Panc1 (cell line): ENCODE data around the gene NELL2. TPM values are rescaled to one million over a fixed set of nuclear protein-coding genes. Genes with fewer than 3 reads are reported as not detected.

ENCODE experiments used
- ATAC-seq: fragments of 200-7000 bp; cut with Tn5 transposase; 2 replicates; pipeline ENCODE4 v1.9.1; 2020; ENCODE audit warnings: mild to moderate bottlenecking, moderate library complexity
- BruUV-seq: library from RNA; stranded (reverse); fragments of 400-500 nt; replicated peaks from 2 replicates; lab custom pipeline; 2021; lab: Mats Ljungman, UMichigan
- CTCF ChIA-PET: fragments of 300-600 bp; sonication (Branson Sonifier 250); formaldehyde crosslinking; loops from one replicate; lab custom pipeline; 2022; ENCODE audit warnings: antibody characterized with exemption; lab: Charles Lee
- POLR2A ChIA-PET: fragments of 300-600 bp; sonication (Branson Sonifier 250); formaldehyde crosslinking; loops from one replicate; lab custom pipeline; 2022; ENCODE audit warnings: antibody characterized with exemption; lab: Charles Lee
- DNase-seq: peaks from one replicate; pipeline ENCODE4 v3.0.0-alpha.2; 2010; ENCODE audit warnings: low read depth, low spot score
- H3K27ac ChIP-seq: 2 replicates; pipeline ENCODE4 v1.5.1; 2011; ENCODE audit warnings: mild to moderate bottlenecking, low read length, inconsistent platforms
- H3K27me3 ChIP-seq: fragments of 200-500 bp; sonication (Bioruptor generic); 2 replicates; pipeline ENCODE4 v1.6.0; 2014; ENCODE audit warnings: low read length, inconsistent platforms; ENCODE audit not compliant: control insufficient read depth, insufficient read depth
- H3K36me3 ChIP-seq: fragments of 200-500 bp; sonication (Bioruptor generic); 2 replicates; pipeline ENCODE4 v1.5.1; 2014; ENCODE audit warnings: inconsistent platforms, mild to moderate bottlenecking, low read length, moderate library complexity; ENCODE audit not compliant: control insufficient read depth, insufficient read depth
- H3K4me1 ChIP-seq: 2 replicates; pipeline ENCODE4 v1.5.1; 2011; ENCODE audit warnings: inconsistent platforms, mild to moderate bottlenecking, low read length, moderate library complexity; ENCODE audit not compliant: control insufficient read depth, insufficient read depth
- H3K4me3 ChIP-seq, 2 experiments: 2 replicates each; pipeline ENCODE4 v1.5.1; 2011 to 2012; ENCODE audit warnings: low read depth in 2 of 2, low read length in 2 of 2, mild to moderate bottlenecking in 2 of 2, inconsistent platforms in 1 of 2, moderate library complexity in 1 of 2
- H3K9me3 ChIP-seq: fragments of 200-500 bp; sonication (Bioruptor generic); 2 replicates; pipeline ENCODE4 v1.5.1; 2014; ENCODE audit warnings: low read depth, mild to moderate bottlenecking, inconsistent platforms, low read length, moderate library complexity; ENCODE audit not compliant: control insufficient read depth, insufficient read depth
- POLR2AphosphoS5 ChIP-seq: IDR thresholded peaks from 2 replicates; pipeline ENCODE4 v1.6.1; 2012; ENCODE audit warnings: mild to moderate bottlenecking, low read depth, low read length, moderate library complexity
- SIN3A ChIP-seq: IDR thresholded peaks from 2 replicates; pipeline ENCODE4 v1.6.1; 2012; ENCODE audit warnings: low read depth, mild to moderate bottlenecking, low read length, moderate library complexity, borderline replicate concordance; ENCODE audit not compliant: insufficient read depth
- TCF7L2 ChIP-seq: IDR thresholded peaks from 2 replicates; pipeline ENCODE4 v1.6.1; 2011; ENCODE audit warnings: mild to moderate bottlenecking, low read depth, low read length, inconsistent platforms
- in situ Hi-C: cut with HindIII; loops from 2 replicates; pipeline ENCODE4 v1.10.0; 2016; ENCODE audit warnings: low sequenced_read_pairs, low pct_unique_long_range_greater_than_20kb
- intact Hi-C: fragments of 100-400 bp; cut with micrococcal nuclease; formaldehyde crosslinking; loops from one replicate; pipeline ENCODE4 v1.10.0; 2022; ENCODE audit not compliant: unreplicated experiment
- total RNA-seq: library from RNA; stranded (reverse); gene quantifications from one replicate; pipeline ENCODE4 v1.2.1, GENCODE V29; 2021; ENCODE audit not compliant: unreplicated experiment
- TF ChIP-seq, protein P1 (sequence below): fragments of 450-650 bp; IDR thresholded peaks from 2 replicates; pipeline ENCODE4 v1.5.1; 2017; ENCODE audit warnings: mild to moderate bottlenecking
- TF ChIP-seq, protein P2 (sequence below), 2 experiments: IDR thresholded peaks; 2 replicates each; pipeline ENCODE4 v1.6.1; 2011 to 2012; ENCODE audit warnings: low read depth in 2 of 2, control low read depth in 1 of 2, low read length in 1 of 2, mild to moderate bottlenecking in 1 of 2, moderate library complexity in 1 of 2; ENCODE audit not compliant: insufficient read depth in 1 of 2

NELL2 gene
- total RNA-seq, 1 experiment from 2014 or later: 0.28 TPM

DNA sequence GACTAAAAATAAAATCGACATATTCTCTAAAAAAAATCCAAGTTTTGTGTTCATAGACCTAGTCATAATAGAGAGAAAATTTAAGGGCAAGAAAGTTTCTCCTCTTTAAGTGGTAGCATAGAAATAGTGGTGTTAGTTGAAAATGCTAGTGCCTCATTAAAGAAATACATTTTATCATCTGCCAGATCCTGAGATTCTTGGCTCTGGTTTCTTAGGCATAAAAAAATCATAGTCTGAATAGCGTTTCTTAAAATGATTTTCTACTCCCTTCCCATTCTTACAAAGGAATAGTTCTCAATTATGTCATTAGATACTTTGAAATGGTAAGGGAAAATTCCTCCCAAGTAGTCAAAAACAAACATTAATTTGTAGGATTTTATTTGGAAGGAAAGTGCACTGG lies 212.8 kb downstream of the NELL2 start:
- ATAC-seq (no peak), DNase-seq (no peak)
- in situ Hi-C loops (no loop called here), intact Hi-C loops (no loop called here)
- H3K9me3 ChIP-seq: no peaks in the 10 kb centered on the region
- TF ChIP-seq POLR2AphosphoS5 (no peak), SIN3A (no peak), TCF7L2 (no peak)
- TF ChIP-seq, protein P1, sequence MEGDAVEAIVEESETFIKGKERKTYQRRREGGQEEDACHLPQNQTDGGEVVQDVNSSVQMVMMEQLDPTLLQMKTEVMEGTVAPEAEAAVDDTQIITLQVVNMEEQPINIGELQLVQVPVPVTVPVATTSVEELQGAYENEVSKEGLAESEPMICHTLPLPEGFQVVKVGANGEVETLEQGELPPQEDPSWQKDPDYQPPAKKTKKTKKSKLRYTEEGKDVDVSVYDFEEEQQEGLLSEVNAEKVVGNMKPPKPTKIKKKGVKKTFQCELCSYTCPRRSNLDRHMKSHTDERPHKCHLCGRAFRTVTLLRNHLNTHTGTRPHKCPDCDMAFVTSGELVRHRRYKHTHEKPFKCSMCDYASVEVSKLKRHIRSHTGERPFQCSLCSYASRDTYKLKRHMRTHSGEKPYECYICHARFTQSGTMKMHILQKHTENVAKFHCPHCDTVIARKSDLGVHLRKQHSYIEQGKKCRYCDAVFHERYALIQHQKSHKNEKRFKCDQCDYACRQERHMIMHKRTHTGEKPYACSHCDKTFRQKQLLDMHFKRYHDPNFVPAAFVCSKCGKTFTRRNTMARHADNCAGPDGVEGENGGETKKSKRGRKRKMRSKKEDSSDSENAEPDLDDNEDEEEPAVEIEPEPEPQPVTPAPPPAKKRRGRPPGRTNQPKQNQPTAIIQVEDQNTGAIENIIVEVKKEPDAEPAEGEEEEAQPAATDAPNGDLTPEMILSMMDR: no peak
- TF ChIP-seq, protein P2, sequence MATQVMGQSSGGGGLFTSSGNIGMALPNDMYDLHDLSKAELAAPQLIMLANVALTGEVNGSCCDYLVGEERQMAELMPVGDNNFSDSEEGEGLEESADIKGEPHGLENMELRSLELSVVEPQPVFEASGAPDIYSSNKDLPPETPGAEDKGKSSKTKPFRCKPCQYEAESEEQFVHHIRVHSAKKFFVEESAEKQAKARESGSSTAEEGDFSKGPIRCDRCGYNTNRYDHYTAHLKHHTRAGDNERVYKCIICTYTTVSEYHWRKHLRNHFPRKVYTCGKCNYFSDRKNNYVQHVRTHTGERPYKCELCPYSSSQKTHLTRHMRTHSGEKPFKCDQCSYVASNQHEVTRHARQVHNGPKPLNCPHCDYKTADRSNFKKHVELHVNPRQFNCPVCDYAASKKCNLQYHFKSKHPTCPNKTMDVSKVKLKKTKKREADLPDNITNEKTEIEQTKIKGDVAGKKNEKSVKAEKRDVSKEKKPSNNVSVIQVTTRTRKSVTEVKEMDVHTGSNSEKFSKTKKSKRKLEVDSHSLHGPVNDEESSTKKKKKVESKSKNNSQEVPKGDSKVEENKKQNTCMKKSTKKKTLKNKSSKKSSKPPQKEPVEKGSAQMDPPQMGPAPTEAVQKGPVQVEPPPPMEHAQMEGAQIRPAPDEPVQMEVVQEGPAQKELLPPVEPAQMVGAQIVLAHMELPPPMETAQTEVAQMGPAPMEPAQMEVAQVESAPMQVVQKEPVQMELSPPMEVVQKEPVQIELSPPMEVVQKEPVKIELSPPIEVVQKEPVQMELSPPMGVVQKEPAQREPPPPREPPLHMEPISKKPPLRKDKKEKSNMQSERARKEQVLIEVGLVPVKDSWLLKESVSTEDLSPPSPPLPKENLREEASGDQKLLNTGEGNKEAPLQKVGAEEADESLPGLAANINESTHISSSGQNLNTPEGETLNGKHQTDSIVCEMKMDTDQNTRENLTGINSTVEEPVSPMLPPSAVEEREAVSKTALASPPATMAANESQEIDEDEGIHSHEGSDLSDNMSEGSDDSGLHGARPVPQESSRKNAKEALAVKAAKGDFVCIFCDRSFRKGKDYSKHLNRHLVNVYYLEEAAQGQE (IDR thresholded peaks at IDR 0.05; ENCODE audit: insufficient read depth in 1 of 2, low read depth in 2 of 2, low read length in 1 of 2): no peak
- H3K4me1 ChIP-seq: no peaks in the 10 kb centered on the region
- CTCF ChIA-PET: no interaction called here
- POLR2A ChIA-PET: no interaction called here
- H3K27ac ChIP-seq: no peak overlapping the region
- no peak overlapping the region for H3K4me3 ChIP-seq
- no TSS peak for BruUV-seq
- H3K36me3 ChIP-seq: no peaks in the 10 kb centered on the region
- no peaks in the 10 kb centered on the region for H3K27me3 ChIP-seq

DNA sequence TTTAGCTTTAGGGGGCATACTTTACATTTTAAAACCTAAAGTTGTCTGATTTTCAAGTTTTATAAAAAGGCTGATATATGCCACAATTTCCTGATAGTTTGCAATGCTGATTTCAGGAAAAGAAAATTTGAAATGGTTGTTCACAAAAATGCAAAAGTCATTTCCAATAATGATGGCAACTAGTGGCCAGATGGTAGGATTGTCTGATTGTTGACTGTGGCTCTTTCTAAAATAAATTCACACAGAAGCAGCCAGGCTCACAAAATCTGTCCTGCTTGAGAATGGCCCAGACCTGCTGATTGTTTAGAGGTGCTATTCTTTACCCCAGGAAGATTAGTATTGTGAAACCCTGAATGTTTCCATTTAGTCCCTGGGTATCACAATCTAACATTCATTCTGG lies 220.3 kb downstream of the NELL2 start:
- DNase-seq (no peak), ATAC-seq (no peak)
- Histone ChIP-seq H3K27ac (no peak overlapping the region), H3K36me3 (no peaks in the 10 kb centered on the region), H3K9me3 (no peaks in the 10 kb centered on the region), H3K27me3 (no peaks in the 10 kb centered on the region), H3K4me1 (no peaks in the 10 kb centered on the region), H3K4me3 (no peak overlapping the region)
- intact Hi-C loops: no loop called here
- in situ Hi-C loops: no loop called here
- CTCF ChIA-PET: no interaction called here
- POLR2A ChIA-PET: no interaction called here
- BruUV-seq: no TSS peak
- TF ChIP-seq, protein P1: no peak
- TF ChIP-seq POLR2AphosphoS5 (no peak), SIN3A (no peak), TCF7L2 (no peak)
- TF ChIP-seq, protein P2 (IDR thresholded peaks at IDR 0.05; ENCODE audit: insufficient read depth in 1 of 2, low read depth in 2 of 2, low read length in 1 of 2): no peak
